HepG2 (cell line): Measurements from ENCODE around the gene FLOT2. TPM values are rescaled to one million over a fixed set of nuclear protein-coding genes. Genes with fewer than 3 reads are reported as not detected.

ENCODE experiments used
- FOXK2 ChIP-seq: fragments of 450-650 bp; IDR thresholded peaks from 2 replicates; pipeline ENCODE4 v1.6.1; 2016
- IRF9 ChIP-seq: sonication (generic); formaldehyde crosslinking; IDR thresholded peaks from 2 replicates; pipeline ENCODE4 v1.8.0; 2022; ENCODE audit warnings: missing genetic modification reagents, mild to moderate bottlenecking, borderline replicate concordance
- KMT2A ChIP-seq: sonication (generic); formaldehyde crosslinking; IDR thresholded peaks from 2 replicates; pipeline ENCODE4 v1.4.0; 2020; ENCODE audit warnings: missing genetic modification reagents
- LRRFIP1 ChIP-seq: sonication (generic); formaldehyde crosslinking; conservative IDR thresholded peaks from 2 replicates; pipeline ENCODE4 v1.4.0; 2020; ENCODE audit warnings: missing genetic modification reagents
- MTF2 ChIP-seq: sonication (generic); formaldehyde crosslinking; IDR thresholded peaks from 2 replicates; pipeline ENCODE4 v1.5.0; 2020; ENCODE audit warnings: missing genetic modification reagents, borderline replicate concordance
- MYPOP ChIP-seq: sonication (generic); formaldehyde crosslinking; IDR thresholded peaks from 2 replicates; pipeline ENCODE4 v1.8.1; 2023; ENCODE audit warnings: mild to moderate bottlenecking, moderate library complexity, missing genetic modification reagents
- NPAS2 ChIP-seq: sonication (generic); formaldehyde crosslinking; IDR thresholded peaks from 2 replicates; pipeline ENCODE4 v1.8.0; 2022; ENCODE audit warnings: mild to moderate bottlenecking, missing genetic modification reagents, borderline replicate concordance
- NR0B2 ChIP-seq: sonication (generic); formaldehyde crosslinking; IDR thresholded peaks from 2 replicates; pipeline ENCODE4 v1.4.0; 2020; ENCODE audit warnings: mild to moderate bottlenecking, missing genetic modification reagents
- PBX2 ChIP-seq: IDR thresholded peaks from 2 replicates; pipeline ENCODE4 v1.6.1; 2016; ENCODE audit warnings: control low read depth
- PHF21A ChIP-seq: sonication (generic); formaldehyde crosslinking; IDR thresholded peaks from 2 replicates; pipeline ENCODE4 v1.5.0; 2020; ENCODE audit warnings: mild to moderate bottlenecking, missing genetic modification reagents
- RFX1 ChIP-seq: fragments of 450-650 bp; IDR thresholded peaks from 2 replicates; pipeline ENCODE4 v1.6.1; 2017
- SP140L ChIP-seq: sonication (generic); formaldehyde crosslinking; IDR thresholded peaks from 2 replicates; pipeline ENCODE4 v1.4.0; 2020; ENCODE audit warnings: missing genetic modification reagents, borderline replicate concordance
- TARDBP ChIP-seq: sonication (generic); formaldehyde crosslinking; IDR thresholded peaks from 2 replicates; pipeline ENCODE4 v1.8.0; 2022; ENCODE audit warnings: mild to moderate bottlenecking, missing genetic modification reagents
- ZBTB46 ChIP-seq: sonication (generic); formaldehyde crosslinking; IDR thresholded peaks from 2 replicates; pipeline ENCODE4 v1.4.0; 2020; ENCODE audit warnings: mild to moderate bottlenecking, missing genetic modification reagents, borderline replicate concordance
- ZFP36L1 ChIP-seq: sonication (generic); formaldehyde crosslinking; IDR thresholded peaks from 2 replicates; pipeline ENCODE4 v1.8.0; 2022; ENCODE audit warnings: mild to moderate bottlenecking, missing genetic modification reagents, moderate library complexity
- ZNF234 ChIP-seq: sonication (generic); formaldehyde crosslinking; conservative IDR thresholded peaks from 2 replicates; pipeline ENCODE4 v1.5.1; 2020; ENCODE audit warnings: mild to moderate bottlenecking, missing genetic modification reagents
- ZNF280B ChIP-seq: sonication (generic); formaldehyde crosslinking; IDR thresholded peaks from 2 replicates; pipeline ENCODE4 v1.5.0; 2020; ENCODE audit warnings: missing genetic modification reagents, mild to moderate bottlenecking, borderline replicate concordance
- ZNF572 ChIP-seq: sonication (generic); formaldehyde crosslinking; IDR thresholded peaks from 2 replicates; pipeline ENCODE4 v1.5.1; 2020; ENCODE audit warnings: mild to moderate bottlenecking, missing genetic modification reagents
- ZNF766 ChIP-seq: sonication (generic); formaldehyde crosslinking; IDR thresholded peaks from 2 replicates; pipeline ENCODE4 v1.5.0; 2020; ENCODE audit warnings: missing genetic modification reagents, borderline replicate concordance
- polyA plus RNA-seq, 8 experiments: library from polyadenylated mRNA; depleted of rRNA in 3 of 8; stranded (reverse) in 7 of 8; unstranded in 1 of 8; fragments of >200 nt; fragmentation: Illumina TruSeq in 4 of 8; extraction: Trizol in 4 of 8; gene quantifications; 2 replicates each; pipeline versions ENCODE4 v1.2.1 to v1.2.3, GENCODE V29; 2011 to 2016; ENCODE audit warnings: low read depth in 4 of 8, missing spikeins in 1 of 8, mixed read lengths in 1 of 8; ENCODE audit not compliant: insufficient read depth in 1 of 8
- total RNA-seq, 5 experiments: library from RNA; depleted of rRNA; stranded (reverse); fragments of >200 nt; fragmentation: Illumina TruSeq; extraction: Trizol; gene quantifications; 2 replicates each; pipeline ENCODE4 v1.2.3, GENCODE V29; 2016; ENCODE audit warnings: low read depth in 1 of 5

FLOT2 gene
- total and polyA plus RNA-seq, 2 of the 13 experiments (the other 11 are each of a cell fraction or from before 2014, with no cell fraction given), result 54.3 to 54.5 TPM

GRCh38 chr17:28902819-28903545, 5.4 kb upstream of the FLOT2 start, which contains the start of gene DHRS13 (continued):
- TF ChIP-seq ZNF280B (CRISPR knock-in tag) (0 out of 2 replicates have a peak, but pooled peaks have one; percentile 58), IRF9 (CRISPR knock-in tag) (peak; percentile 94), LRRFIP1 (CRISPR knock-in tag) (no peak), SP140L (no peak), PBX2 (CRISPR knock-in tag) (no peak), KMT2A (CRISPR knock-in tag) (peak; percentile 78), MTF2 (CRISPR knock-in tag) (no peak), MYPOP (CRISPR knock-in tag) (peak; percentile 61), ZFP36L1 (no peak), RFX1 (no peak), ZNF234 (CRISPR knock-in tag) (no peak), ZBTB46 (CRISPR knock-in tag) (0 out of 2 replicates have a peak, but pooled peaks have one; percentile 74), PHF21A (CRISPR knock-in tag) (peak; percentile 69; the same call in 1 of the 2 replicates), NR0B2 (CRISPR knock-in tag) (no peak; the same call in 1 of the 2 replicates), TARDBP (CRISPR knock-in tag) (peak; percentile 95; the same call in 1 of the 2 replicates), ZNF572 (CRISPR knock-in tag) (no peak), NPAS2 (no peak), ZNF766 (CRISPR knock-in tag) (peak; percentile 59), FOXK2 (no peak)
